Upper lobe of right lung (tissue), 1 donor: ENCODE measurements around the gene PITHD1. TPM values are rescaled to one million over a fixed set of nuclear protein-coding genes. Genes with fewer than 3 reads are reported as not detected.

ENCODE experiments used
- ATAC-seq: fragments of 200-7000 bp; cut with Tn5 transposase; one replicate; pipeline ENCODE4 v1.9.1; 2020; ENCODE audit warnings: mild to moderate bottlenecking, moderate library complexity
- DNase-seq: peaks from one replicate; pipeline ENCODE4 v3.0.0-alpha.2; 2020
- H3K27ac ChIP-seq: fragments of 200-600 bp; one replicate; pipeline ENCODE4 v1.8.0; 2022
- H3K27me3 ChIP-seq: fragments of 200-600 bp; one replicate; pipeline ENCODE4 v1.8.0; 2022; ENCODE audit warnings: mild to moderate bottlenecking
- H3K36me3 ChIP-seq: fragments of 200-600 bp; one replicate; pipeline ENCODE4 v1.8.0; 2022
- H3K4me1 ChIP-seq: fragments of 200-600 bp; one replicate; pipeline ENCODE4 v1.8.0; 2022
- H3K4me3 ChIP-seq: fragments of 200-600 bp; one replicate; pipeline ENCODE4 v1.8.0; 2022; ENCODE audit warnings: mild to moderate bottlenecking
- H3K9me3 ChIP-seq: fragments of 200-600 bp; one replicate; pipeline ENCODE4 v1.8.0; 2022
- CTCF ChIP-seq: fragments of 200-600 bp; IDR thresholded peaks from one replicate; pipeline ENCODE4 v1.8.0; 2022; ENCODE audit warnings: antibody characterized with exemption
- intact Hi-C: fragments of 100-400 bp; cut with DNase I; formaldehyde crosslinking; loops from one replicate; pipeline ENCODE4 v1.11.0; 2022
- total RNA-seq: library from RNA; stranded (reverse); fragmentation: NEBNext Ultra II Directional; extraction: Animal tissue kit (Norgen Biotek cat#: 25700); gene quantifications from one replicate; pipeline ENCODE4 v1.2.1, GENCODE V29; 2021
- donor health status: DM: no; HTN: yes; CAD: no; lungs with severe emphysema.

The PITHD1 gene
- total RNA-seq, 1 donor from 2014 or later = 46.5 TPM

GRCh38 chr1:23742670-23743286 lies 35.4 kb upstream of the PITHD1 start:
- intact Hi-C loops = no loop called here
- no peak for DNase-seq

DNA sequence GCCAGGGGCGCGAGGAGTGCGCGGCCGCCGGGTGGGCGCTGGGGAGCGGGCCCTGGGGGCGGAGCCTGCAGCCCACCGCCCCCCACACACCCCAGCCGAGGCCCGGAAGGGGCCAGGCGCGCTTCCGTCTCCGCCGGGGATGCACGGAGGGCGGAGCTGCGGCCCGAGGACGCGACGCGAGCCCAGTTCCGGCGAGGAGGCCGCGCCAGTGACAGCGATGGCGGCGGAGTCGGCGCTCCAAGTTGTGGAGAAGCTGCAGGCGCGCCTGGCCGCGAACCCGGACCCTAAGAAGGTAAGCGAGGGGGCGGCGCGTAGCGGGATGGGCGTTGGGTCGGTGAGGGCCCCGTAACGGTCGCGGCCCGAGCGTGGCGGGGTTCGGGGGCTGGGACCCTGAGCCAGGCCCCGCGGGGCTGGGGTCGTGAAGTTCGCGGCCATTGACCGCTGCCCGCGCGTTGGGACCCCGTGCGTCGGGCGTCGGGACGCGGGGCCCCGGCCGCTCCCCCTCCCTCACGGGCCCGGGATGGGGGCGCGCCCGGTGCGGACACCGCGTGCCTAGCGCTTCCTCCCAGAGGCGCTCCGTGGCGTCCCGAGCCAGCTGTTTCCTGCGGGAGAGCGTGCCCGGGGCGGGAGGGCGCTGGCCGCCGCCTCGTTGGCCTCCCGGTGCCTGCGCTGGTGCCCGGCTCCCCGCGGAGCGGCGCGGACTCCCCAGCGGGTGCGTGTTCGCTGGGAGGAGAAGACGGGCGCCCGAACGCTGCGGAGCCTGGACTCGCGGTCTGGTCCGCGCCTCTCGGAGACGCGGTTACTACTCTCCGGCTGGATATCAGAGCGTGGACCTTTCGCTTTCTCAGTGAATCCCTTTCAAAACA lies 34.7 kb upstream of the PITHD1 start, which contains the start of gene ELOA:
Gene ELOA, plus strand, starts transcription at position 185 of the 866 bp plus-strand sequence. Its CDS starts 33 bp downstream, at position 218.
- no peaks in the 10 kb centered on the region for H3K9me3 ChIP-seq
- peak within 1 kb of the TSS; percentile 94 for H3K27ac ChIP-seq
- no peaks in the 10 kb centered on the region for H3K27me3 ChIP-seq
- intact Hi-C loops = no loop called here
- peaks cover 26% of the 10 kb centered on the region for H3K36me3 ChIP-seq
- peaks cover 38% of the 10 kb centered on the region for H3K4me1 ChIP-seq
- TF ChIP-seq CTCF = no peak
- DNase-seq (peak; percentile 91), ATAC-seq (peak; percentile 97)
- H3K4me3 ChIP-seq = peak within 1 kb of the TSS; percentile 79

More at GRCh38 chr1:23742670-23743286, 35.4 kb upstream of the PITHD1 start:
- Histone ChIP-seq H3K9me3 (no peaks in the 10 kb centered on the region), H3K4me3 (peak overlapping the region; percentile 79), H3K36me3 (peaks cover 18% of the 10 kb centered on the region), H3K4me1 (peaks cover 36% of the 10 kb centered on the region), H3K27ac (peak overlapping the region; percentile 94), H3K27me3 (no peaks in the 10 kb centered on the region)
- no peak for ATAC-seq
- TF ChIP-seq CTCF = no peak

GRCh38 chr1:23745515-23745914 lies 32.7 kb upstream of the PITHD1 start:
- H3K4me3 ChIP-seq = peak overlapping the region; percentile 79

DNA sequence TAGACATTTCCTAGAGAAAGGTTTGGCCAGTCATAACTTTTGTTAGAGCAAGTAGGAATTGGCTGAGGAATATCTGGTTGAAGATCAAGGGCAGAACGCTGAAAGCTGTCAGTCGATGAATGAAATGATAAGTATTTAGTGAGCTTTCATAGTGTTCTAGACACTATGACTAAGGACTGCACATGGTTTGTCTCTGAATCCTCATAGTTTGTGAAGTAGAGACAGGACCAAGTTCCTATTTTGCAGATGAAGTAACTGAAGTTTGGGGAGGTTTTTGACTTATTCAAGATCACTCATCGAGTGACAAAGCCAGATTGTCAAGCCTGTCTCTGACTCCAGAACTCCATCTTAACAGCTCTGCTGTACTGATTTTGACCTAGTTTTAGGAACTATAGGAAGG lies 30.2 kb upstream of the PITHD1 start:
- Histone ChIP-seq H3K27me3 (no peaks in the 10 kb centered on the region), H3K27ac (no peak overlapping the region), H3K4me1 (peaks cover 38% of the 10 kb centered on the region), H3K4me3 (no peak overlapping the region), H3K36me3 (peaks cover 71% of the 10 kb centered on the region), H3K9me3 (no peaks in the 10 kb centered on the region)
- DNase-seq (no peak), ATAC-seq (no peak)
- TF ChIP-seq CTCF = no peak
- intact Hi-C loops = no loop called here

More at GRCh38 chr1:23745515-23745914, 32.7 kb upstream of the PITHD1 start:
- no peak overlapping the region for H3K27ac ChIP-seq
- TF ChIP-seq CTCF = peak; percentile 35
- H3K9me3 ChIP-seq = no peaks in the 10 kb centered on the region
- intact Hi-C loops = no loop called here
- peaks cover 38% of the 10 kb centered on the region for H3K4me1 ChIP-seq
- ATAC-seq (no peak), DNase-seq (no peak)
- no peaks in the 10 kb centered on the region for H3K27me3 ChIP-seq
- peaks cover 46% of the 10 kb centered on the region for H3K36me3 ChIP-seq

GRCh38 chr1:23751050-23751814 lies 27.0 kb upstream of the PITHD1 start:
- H3K4me1 ChIP-seq = peaks cover 20% of the 10 kb centered on the region
- ATAC-seq = peak; percentile 93
- intact Hi-C loops = no loop called here
- peak; percentile 61 for TF ChIP-seq CTCF
- no peaks in the 10 kb centered on the region for H3K9me3 ChIP-seq
- H3K27ac ChIP-seq = no peak overlapping the region
- H3K4me3 ChIP-seq = no peak overlapping the region
- no peaks in the 10 kb centered on the region for H3K27me3 ChIP-seq
- peaks cover 100% of the 10 kb centered on the region for H3K36me3 ChIP-seq
- DNase-seq = no peak
